DOHH2 (cell line): ENCODE measurements around the gene EDN3.

Experiments used
- CTCF ChIP-seq: fragments of 200-600 bp; sonication (generic); IDR thresholded peaks from one replicate; pipeline ENCODE4 v1.5.1; 2014; ENCODE audit warnings: antibody characterized with exemption, mild to moderate bottlenecking, low read depth, low read length; ENCODE audit not compliant: poor library complexity, severe bottlenecking
- EZH2phosphoT487 ChIP-seq: fragments of 200-600 bp; sonication (generic); IDR thresholded peaks from 2 replicates; pipeline ENCODE4 v1.6.1; 2017; ENCODE audit warnings: borderline replicate concordance, mild to moderate bottlenecking, antibody characterized with exemption, low read length, moderate library complexity, mixed read lengths

GRCh38 chr20:59363101-59363500 lies 62.7 kb downstream of the EDN3 start:
- TF ChIP-seq CTCF (no peak), EZH2phosphoT487 (no peak)
